Nephron progenitor cell (in vitro differentiated cells): Measurements from ENCODE around the gene PBX1.

Source experiments
- DNase-seq: peaks from one replicate; pipeline ENCODE4 v3.0.0; 2021
- H3K27ac Mint-ChIP-seq: 2 replicates; pipeline ENCODE4 v1.8.0; 2021; ENCODE audit warnings: mild to moderate bottlenecking, moderate library complexity, mixed read lengths
- H3K27me3 Mint-ChIP-seq: 2 replicates; pipeline ENCODE4 v1.8.0; 2021; ENCODE audit warnings: mild to moderate bottlenecking, low read depth, mixed read lengths; ENCODE audit not compliant: poor library complexity
- H3K36me3 Mint-ChIP-seq: 2 replicates; pipeline ENCODE4 v1.8.0; 2021; ENCODE audit warnings: low read depth, mixed read lengths
- H3K4me1 Mint-ChIP-seq: 2 replicates; pipeline ENCODE4 v1.8.0; 2021; ENCODE audit warnings: mixed read lengths
- H3K4me3 Mint-ChIP-seq: 2 replicates; pipeline ENCODE4 v1.8.0; 2021; ENCODE audit warnings: mild to moderate bottlenecking, moderate library complexity, mixed read lengths
- H3K9me3 Mint-ChIP-seq: 2 replicates; pipeline ENCODE4 v1.8.0; 2021; ENCODE audit warnings: mild to moderate bottlenecking, moderate library complexity, mixed read lengths
- TF ChIP-seq, protein P1 (sequence below): fragments of 200-600 bp; sonication (generic); IDR thresholded peaks from 2 replicates; pipeline ENCODE4 v1.5.0; 2021; ENCODE audit warnings: antibody characterized with exemption

The PBX1 gene

DNA sequence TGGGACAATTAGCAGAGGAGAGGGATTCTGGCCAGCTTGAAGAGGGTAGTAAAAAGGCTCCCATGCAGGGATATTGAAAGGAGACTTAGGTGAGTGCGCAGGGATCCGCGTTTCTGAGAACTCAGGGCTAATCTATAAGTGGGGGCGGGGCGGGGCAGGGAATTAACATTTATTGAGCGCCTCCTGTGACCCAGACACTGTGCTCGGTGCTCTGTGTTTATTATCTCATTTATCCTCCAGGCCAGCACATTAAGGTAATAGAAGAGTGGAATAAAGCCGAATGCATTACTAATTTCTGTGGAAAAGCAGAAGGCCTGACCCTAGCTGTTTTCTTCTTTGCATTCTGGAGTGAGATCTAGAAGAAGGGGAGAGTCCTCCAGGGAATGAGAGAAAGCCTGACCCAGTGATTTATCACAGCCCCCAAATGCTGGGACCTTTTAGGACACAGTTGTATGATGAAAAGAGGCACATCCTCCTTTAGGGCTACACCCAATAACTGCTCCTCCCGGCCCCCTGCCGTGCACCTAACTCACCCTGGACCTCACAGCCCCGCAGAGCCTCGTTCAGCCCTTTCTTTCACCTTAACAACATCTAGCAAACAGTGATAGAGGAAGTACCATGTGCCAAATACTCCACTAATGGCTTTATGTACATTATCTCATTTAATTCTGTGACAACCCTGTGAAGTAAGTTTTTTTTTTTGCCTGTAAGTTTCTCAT is 317.6 kb downstream of the PBX1 start:
- H3K9me3 Mint-ChIP-seq: no peaks in the 10 kb centered on the region
- no peak overlapping the region for H3K27ac Mint-ChIP-seq
- H3K36me3 Mint-ChIP-seq: no peaks in the 10 kb centered on the region
- TF ChIP-seq, protein P1, sequence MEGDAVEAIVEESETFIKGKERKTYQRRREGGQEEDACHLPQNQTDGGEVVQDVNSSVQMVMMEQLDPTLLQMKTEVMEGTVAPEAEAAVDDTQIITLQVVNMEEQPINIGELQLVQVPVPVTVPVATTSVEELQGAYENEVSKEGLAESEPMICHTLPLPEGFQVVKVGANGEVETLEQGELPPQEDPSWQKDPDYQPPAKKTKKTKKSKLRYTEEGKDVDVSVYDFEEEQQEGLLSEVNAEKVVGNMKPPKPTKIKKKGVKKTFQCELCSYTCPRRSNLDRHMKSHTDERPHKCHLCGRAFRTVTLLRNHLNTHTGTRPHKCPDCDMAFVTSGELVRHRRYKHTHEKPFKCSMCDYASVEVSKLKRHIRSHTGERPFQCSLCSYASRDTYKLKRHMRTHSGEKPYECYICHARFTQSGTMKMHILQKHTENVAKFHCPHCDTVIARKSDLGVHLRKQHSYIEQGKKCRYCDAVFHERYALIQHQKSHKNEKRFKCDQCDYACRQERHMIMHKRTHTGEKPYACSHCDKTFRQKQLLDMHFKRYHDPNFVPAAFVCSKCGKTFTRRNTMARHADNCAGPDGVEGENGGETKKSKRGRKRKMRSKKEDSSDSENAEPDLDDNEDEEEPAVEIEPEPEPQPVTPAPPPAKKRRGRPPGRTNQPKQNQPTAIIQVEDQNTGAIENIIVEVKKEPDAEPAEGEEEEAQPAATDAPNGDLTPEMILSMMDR: no peak
- H3K4me1 Mint-ChIP-seq: no peaks in the 10 kb centered on the region
- H3K4me3 Mint-ChIP-seq: no peak overlapping the region
- DNase-seq: no peak
- peaks cover 11% of the 10 kb centered on the region for H3K27me3 Mint-ChIP-seq

DNA sequence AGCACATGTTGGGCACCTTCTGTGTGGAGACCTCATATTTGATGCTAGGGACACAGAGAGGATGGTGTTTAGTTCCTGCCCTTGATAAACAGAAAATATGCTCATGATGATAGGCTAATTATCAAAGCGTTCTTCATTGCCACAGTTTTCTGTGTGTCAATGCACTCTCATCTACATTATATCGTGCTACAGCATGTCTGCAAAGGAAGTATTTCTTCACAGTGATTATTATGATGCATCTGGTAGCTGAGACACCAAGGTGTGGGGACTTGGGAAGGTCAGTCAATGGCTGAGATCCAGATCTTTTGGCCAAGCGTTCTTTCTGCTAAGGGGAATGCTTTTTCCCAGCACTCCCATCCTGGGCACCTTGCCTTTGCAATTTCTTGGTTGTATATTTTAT is 321.2 kb downstream of the PBX1 start:
- H3K9me3 Mint-ChIP-seq: no peaks in the 10 kb centered on the region
- no peak overlapping the region for H3K4me3 Mint-ChIP-seq
- no peak overlapping the region for H3K27ac Mint-ChIP-seq
- H3K27me3 Mint-ChIP-seq: peaks cover 11% of the 10 kb centered on the region
- H3K36me3 Mint-ChIP-seq: no peaks in the 10 kb centered on the region
- TF ChIP-seq, protein P1: no peak
- DNase-seq: no peak
- no peaks in the 10 kb centered on the region for H3K4me1 Mint-ChIP-seq

DNA sequence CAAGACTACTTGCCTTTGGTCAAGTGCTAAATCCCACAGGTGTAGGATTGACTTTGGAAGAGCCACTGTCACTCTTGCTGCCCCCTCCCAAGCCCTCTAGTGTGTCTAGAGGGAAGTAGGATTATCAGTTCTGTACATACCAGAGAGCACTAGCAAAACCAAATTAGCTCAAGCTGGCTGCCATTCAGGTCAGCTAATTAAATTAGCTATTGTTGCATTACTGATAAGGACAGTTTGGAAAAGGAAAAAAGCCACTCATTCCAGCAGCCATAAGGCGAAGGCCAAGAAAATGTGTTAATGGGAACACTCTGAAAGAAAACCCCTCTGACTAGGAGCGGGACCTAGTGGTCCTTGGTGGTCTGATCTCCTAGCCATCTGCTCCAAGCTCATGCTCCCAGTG is 321.7 kb downstream of the PBX1 start:
- no peaks in the 10 kb centered on the region for H3K4me1 Mint-ChIP-seq
- TF ChIP-seq, protein P1: no peak
- peaks cover 11% of the 10 kb centered on the region for H3K27me3 Mint-ChIP-seq
- no peaks in the 10 kb centered on the region for H3K9me3 Mint-ChIP-seq
- H3K4me3 Mint-ChIP-seq: no peak overlapping the region
- no peaks in the 10 kb centered on the region for H3K36me3 Mint-ChIP-seq
- no peak for DNase-seq
- no peak overlapping the region for H3K27ac Mint-ChIP-seq

DNA sequence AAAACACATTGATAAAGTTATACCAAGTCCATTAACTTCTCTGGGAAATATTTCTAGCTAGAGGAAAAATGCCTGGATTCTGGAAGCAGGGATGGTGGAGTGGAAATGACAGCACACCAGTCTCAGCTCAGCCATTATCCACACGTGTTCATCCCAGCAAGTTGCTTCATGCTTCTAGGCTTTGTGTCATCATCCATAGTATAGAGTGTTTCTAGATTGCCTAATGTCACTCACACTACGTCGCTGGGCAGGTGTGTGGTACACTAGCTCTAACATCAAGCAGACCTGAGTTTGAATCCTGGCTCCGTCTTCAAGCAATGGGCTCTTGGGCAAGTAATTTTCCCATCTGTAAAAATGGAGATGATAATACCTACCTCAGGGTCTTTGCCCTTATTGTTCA is 326.3 kb downstream of the PBX1 start:
- Mint-ChIP-seq H3K27me3 (peaks cover 5% of the 10 kb centered on the region), H3K36me3 (no peaks in the 10 kb centered on the region), H3K4me3 (no peak overlapping the region), H3K27ac (no peak overlapping the region), H3K4me1 (no peaks in the 10 kb centered on the region), H3K9me3 (no peaks in the 10 kb centered on the region)
- no peak for DNase-seq
- TF ChIP-seq, protein P1: no peak

DNA sequence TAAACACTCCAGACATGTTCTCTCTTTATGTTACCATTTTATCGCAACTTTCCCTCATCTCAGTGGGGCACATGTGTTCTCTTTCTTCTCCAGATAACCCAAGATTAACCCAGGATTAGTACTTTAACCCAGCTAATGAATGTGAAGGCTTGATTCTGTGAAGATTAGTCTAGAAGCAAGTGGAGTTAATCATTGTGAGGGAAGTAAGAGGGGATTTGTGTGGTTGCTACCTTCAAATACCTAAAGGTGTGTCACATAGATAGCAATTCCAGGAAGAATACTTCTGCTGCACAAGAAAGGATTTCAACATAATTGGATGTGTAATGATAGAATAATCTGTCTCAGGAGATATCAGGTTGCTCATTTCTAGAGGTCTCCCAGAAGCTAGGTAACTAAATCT is 327.1 kb downstream of the PBX1 start:
- no peak for DNase-seq
- Mint-ChIP-seq H3K36me3 (no peaks in the 10 kb centered on the region), H3K4me1 (no peaks in the 10 kb centered on the region)

More for the DNA sequence above, 327.1 kb downstream of the PBX1 start:
- H3K27ac Mint-ChIP-seq: no peak overlapping the region
- no peak overlapping the region for H3K4me3 Mint-ChIP-seq
- H3K9me3 Mint-ChIP-seq: no peaks in the 10 kb centered on the region
- H3K27me3 Mint-ChIP-seq: peaks cover 3% of the 10 kb centered on the region
- TF ChIP-seq, protein P1: no peak
